ENCODE measurements around the gene FHIT.

DNA sequence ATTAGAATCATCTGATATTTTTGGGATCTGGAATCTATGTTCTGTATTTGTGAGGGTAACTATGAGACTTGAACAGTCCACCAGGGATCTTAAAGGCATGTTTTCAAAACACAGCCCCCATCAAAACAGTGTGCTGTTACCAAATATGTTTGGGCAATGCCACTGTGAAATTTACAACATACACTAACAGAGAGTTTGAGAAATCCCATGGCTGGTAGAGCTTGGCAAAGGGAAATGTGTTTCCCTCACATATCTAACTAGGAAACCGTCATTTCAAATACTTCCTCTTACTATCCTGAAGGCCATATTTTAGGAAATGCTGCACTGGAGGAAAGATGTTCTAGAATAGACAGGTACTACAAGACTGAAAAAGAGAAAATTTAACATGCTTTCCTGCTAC is 607.4 kb downstream of the FHIT start:
- TF ChIP-seq, protein P1, sequence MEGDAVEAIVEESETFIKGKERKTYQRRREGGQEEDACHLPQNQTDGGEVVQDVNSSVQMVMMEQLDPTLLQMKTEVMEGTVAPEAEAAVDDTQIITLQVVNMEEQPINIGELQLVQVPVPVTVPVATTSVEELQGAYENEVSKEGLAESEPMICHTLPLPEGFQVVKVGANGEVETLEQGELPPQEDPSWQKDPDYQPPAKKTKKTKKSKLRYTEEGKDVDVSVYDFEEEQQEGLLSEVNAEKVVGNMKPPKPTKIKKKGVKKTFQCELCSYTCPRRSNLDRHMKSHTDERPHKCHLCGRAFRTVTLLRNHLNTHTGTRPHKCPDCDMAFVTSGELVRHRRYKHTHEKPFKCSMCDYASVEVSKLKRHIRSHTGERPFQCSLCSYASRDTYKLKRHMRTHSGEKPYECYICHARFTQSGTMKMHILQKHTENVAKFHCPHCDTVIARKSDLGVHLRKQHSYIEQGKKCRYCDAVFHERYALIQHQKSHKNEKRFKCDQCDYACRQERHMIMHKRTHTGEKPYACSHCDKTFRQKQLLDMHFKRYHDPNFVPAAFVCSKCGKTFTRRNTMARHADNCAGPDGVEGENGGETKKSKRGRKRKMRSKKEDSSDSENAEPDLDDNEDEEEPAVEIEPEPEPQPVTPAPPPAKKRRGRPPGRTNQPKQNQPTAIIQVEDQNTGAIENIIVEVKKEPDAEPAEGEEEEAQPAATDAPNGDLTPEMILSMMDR (IDR thresholded peaks at IDR 0.05), result no peak
- no peak for TF ChIP-seq POLR2A (IDR thresholded peaks at IDR 0.05; ENCODE audit: low read depth)

Data from esophagus muscularis mucosa (tissue), 3 donors.